DND-41 (cell line): Measurements from ENCODE around the gene SLC6A9.

ENCODE experiments used
- CTCF ChIP-seq: IDR thresholded peaks from 2 replicates; pipeline ENCODE4 v1.5.1; 2012; ENCODE audit warnings: borderline replicate concordance, low read length, moderate library complexity, mild to moderate bottlenecking; ENCODE audit not compliant: poor library complexity, severe bottlenecking; ENCODE audit errors: extremely low read depth
- EZH2 ChIP-seq: IDR thresholded peaks from 3 replicates; pipeline ENCODE4 v1.6.1; 2012; ENCODE audit warnings: borderline replicate concordance, low read depth, mild to moderate bottlenecking, moderate library complexity, low read length, inconsistent platforms; ENCODE audit not compliant: severe bottlenecking

- TF ChIP-seq CTCF: no peak
- no peak for TF ChIP-seq EZH2
Observed at GRCh38 chr1:44072821-44073220, 41.6 kb upstream of the SLC6A9 start.
